Right lung (tissue), 5 donors: ENCODE results near the gene KLHL29. TPM values are rescaled to one million over a fixed set of nuclear protein-coding genes. Genes with fewer than 3 reads are reported as not detected.

Experiments used
- DNase-seq, 2 donors: peaks; one replicate each; pipeline ENCODE4 v3.0.0-alpha.2; 2013
- polyA plus RNA-seq, 5 donors: library from polyadenylated mRNA; unstranded; fragments of 120-200 nt; gene quantifications; one replicate each; pipeline versions ENCODE4 v1.2.1 to v1.2.3, GENCODE V29; 2013; ENCODE audit warnings: inconsistent platforms in 1 of 5, low replicate concordance in 1 of 5; ENCODE audit not compliant: insufficient read length in 5 of 5, insufficient read depth in 1 of 5

Gene KLHL29
- polyA plus RNA-seq, 5 donors, result 1.6 to 2.7 (median 2.1) TPM

DNA sequence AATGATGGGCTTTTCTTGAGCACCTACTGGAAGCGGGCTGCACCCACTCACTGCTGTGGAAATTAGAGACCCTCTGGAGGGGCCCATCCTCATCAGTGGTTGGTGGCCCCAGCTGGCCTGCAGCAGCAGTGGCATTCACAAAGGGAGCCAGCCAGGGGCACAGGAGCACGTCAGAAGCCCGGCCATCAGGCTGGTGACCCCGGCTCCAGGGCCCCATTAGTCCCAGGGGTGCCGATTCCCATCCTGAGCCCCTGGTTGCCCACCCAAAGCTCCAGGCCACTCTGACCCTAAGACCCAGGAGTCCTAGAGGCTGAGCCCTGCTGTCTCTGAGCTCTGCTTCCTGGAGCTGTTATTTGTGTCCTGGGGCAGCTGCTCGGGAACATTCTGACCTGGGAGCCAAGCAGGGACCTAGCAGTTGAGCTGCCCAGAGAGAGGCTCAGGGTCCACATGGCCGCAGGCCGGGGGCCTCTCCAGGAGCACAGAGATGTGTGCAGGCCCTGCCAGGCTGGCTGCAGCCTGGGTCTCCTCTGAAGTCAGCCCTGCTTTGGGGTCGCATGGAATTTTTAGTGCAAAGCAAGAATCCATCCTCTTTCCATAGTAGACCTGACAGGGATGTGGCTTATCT, 207.2 kb downstream of the KLHL29 start:
- no peak for DNase-seq

DNA sequence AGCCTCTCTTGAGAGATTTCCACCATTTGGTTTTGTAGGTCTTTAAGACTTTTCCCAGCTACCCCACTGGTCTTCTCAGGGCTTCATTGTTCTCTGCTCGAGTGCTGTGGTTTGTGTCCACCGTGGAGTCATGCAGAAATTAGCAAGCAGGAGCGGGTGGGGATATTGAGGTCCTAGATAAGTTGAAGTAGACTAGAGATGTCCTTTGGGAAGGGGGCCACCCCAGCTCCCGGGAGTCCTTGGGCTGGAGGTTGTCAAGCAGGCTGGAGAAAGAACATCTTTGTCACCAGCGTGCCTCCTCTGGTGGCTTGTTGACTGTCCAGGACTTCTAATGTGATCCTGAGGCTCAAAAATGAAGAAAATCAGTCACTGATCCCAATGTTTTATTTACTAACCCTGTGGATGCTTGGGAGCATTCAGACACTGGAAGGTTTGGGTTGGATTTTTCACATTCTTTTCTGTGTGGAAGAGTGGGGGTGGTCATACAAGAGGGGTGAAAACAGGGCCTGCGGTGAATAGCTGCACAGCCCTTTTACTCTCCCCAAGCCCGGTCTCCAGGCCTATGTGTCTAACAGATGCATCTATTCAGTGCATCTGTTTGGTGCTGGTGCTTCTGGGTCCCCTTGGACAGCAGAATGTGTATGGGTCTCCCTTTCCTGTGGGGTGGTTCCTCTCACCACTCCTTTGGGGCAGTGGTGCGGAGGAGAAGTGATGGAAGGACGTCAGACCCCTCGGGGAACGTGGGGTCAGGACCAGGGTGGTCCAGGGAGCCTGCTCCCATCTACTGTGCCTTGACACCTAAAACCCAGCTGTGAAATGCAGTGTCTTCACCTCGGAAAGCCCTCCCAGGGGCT, 208.1 kb downstream of the KLHL29 start:
- DNase-seq, result no peak

- DNase-seq, result no peak
These were observed 208.9 kb downstream of the KLHL29 start for GRCh38 chr2:23593752-23594459.

DNA sequence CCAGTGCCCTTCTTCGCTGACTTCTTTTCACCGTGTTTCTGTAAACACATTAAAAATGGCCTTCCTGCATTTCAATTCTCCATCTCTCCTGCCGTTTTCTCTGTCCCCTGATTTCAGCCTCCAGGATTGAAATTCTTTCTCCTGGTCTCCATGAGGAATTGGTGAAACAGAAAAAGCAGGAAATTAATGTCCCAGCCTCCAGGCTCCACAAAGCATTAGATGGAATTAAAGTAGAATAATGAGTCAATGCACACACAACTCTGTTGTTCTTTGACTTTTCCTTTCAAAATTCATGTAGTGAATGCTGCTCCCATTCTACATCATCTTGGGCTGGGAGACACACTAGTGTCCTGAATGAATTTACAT, 209.5 kb downstream of the KLHL29 start:
- DNase-seq, result no peak

GRCh38 chr2:23595021-23595420, 210.0 kb downstream of the KLHL29 start:
- DNase-seq, result no peak

DNA sequence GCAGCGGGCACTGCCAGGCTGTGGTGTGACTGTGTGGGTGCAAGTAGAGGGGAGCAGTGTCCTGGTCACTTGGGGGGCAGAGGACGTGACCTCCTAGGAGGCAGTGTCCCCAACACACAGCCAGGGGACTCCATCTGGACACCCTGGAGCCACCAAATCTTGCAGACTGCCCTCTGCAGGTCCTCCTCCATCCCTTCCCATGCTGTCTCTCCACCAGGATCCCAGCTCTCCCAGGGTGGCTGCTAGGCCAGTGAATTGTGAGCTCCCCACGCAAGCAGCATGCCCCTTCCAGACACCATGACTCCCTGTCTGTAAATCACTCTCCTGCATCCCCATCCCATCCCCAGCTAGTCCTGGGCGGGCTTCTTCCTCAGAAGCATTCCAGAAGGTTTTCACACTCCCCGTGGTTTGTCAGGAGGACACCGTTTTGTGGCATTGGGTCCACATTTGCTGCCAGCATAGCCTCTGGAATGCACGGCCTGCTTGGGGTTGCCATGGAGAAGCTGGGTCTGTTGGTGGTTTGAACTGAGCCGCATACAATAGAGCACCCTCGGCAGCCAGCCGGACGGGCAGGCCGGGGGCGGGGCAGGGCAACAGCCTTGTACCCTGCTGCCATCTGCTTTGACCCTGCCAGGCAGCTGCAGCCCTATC, 210.7 kb downstream of the KLHL29 start:
- peak; percentile 27 to 30 for DNase-seq

DNA sequence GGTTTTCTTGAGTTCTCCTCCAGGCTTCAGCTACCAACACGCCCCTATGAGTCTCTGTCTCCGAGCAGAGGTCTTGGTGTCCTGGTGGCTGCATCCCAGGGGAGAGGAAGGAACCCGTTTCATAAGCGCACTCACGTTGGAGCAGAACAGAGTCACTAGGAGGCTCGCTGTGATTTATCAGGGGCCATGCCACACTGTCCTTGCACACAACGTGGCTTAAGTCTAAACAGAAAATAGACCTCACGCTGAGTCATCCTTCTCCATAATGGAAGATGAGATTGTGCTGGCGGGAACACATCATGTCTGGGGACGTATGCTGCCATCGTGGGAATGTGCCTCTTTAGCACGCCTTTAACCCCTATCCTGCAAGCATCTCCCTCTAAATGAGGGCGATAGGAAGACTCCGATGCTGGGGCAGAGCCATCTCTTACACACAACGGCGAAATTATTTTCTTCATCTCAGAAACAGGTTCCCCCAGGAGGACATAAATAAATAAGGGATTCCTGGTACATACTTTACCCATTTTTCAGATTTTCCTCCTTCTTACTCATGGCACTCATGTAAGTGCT, 211.4 kb downstream of the KLHL29 start:
- no peak for DNase-seq

- no peak for DNase-seq
These were observed 212.7 kb downstream of the KLHL29 start for GRCh38 chr2:23597687-23598086.

GRCh38 chr2:23599006-23599405, 214.0 kb downstream of the KLHL29 start:
- DNase-seq, result no peak

GRCh38 chr2:23599667-23600066, 214.7 kb downstream of the KLHL29 start:
- DNase-seq, result no peak

DNA sequence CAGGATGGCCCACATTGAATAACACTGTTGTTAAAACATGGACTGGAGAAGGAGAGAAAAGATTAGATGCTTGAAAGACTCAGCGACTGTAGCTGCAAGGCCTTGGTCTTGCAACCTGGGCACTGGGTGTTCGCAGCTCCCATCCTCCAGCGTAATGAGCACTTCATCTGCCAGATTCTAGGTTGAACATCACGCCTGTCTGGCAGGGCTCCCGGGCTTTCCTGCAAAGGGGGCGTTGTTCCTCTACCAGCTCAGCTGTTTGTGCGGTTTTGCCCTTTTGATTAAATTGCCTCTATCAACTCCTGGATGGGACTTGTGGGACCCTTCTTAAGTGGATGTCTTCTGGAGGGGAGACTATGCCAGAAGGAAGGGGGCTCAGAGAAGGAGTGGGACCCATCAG, 215.4 kb downstream of the KLHL29 start:
- DNase-seq, result no peak

DNA sequence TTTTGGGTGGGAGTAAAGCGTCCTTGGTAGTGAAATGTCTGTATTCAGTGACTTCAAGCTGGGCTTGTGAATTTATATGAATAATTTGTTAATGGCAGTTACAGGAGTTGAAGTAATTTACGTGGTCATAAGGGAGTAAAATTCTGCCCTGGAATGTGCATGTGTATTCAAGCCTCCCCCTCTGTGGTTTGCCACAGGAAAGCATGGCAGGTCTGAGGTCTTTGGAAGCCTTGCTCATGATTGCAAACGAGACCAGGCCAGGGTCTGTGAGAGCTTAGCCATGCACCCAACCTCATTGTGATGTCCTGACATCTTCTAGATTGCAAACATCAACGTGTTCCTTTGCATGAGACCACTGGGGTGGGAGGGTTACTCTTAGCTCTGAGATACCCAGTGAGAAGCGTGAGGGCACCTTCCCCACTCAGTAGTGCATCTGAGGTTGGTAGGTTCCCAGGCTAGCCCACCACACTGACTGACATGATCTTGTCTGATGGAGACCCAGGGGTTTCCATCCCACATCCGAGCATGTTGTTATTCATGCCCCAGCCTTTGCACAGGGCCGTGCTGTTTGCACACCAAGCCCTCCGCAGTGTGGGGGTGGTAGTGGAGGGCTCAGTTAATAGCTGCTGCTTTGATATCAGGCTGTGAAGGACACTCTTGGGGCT, 216.5 kb downstream of the KLHL29 start:
- DNase-seq, result no peak

- no peak for DNase-seq
These were observed 217.1 kb downstream of the KLHL29 start for GRCh38 chr2:23602116-23602515.

DNA sequence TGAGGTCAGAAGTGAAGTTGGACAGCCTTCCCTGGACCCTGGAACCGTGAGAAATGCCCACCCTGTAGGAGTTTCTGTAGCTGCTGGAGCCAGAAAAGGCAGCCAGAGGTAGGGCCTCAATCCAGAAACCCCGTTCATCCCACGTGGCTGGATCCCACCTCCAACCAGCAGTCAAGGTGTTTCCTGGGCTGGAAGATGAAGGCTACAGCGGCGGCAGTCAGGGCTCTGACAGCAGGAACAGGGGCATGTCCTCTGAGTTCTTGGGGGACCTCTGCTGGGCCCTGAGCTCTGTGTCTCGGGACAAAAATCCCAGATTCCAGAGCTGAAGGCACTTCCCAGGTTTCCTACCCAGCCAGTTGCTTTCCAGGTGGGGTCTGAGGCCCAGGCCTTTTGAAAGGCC, 218.2 kb downstream of the KLHL29 start:
- no peak for DNase-seq

GRCh38 chr2:23603581-23603980, 218.6 kb downstream of the KLHL29 start:
- no peak for DNase-seq

DNA sequence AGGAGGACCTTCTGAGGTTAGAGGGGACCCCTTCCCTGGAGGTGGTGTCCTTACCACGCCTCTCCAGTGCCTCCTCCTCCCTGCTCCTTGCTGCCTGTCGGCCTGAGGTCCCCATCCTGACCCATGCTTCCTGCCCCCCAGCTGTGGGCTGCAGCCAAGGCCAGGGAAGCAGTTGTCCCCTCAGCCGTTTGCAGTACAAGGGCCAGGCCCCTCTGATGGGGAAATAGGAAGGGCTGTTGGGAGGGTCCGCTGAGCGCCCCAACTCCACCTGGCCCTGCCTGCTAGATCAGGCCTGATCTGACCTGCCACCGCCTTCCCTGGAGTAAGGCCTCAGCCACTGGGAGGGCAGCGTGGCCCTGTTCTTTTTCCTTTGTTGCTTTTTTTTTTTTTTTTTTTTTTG, 219.8 kb downstream of the KLHL29 start:
- DNase-seq, result no peak

DNA sequence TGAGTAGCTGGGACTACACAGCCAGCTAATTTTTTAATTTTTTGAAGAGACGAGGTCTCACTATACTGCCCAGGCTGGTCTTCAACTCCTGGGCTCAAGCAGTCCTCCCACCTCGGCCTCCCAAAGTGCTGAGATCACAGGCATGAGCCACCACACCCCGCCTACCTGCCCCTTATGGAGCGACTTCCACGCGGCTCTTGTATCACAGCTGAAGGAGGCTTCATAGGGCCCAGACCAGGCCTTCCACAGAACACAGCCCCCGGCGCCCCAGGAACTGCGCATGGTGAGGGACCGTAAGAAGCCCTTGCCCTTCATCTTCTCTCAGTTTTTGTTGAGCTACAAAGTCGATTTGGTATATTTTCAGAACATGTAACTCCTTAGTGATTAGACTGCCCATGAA, 220.3 kb downstream of the KLHL29 start:
- DNase-seq, result no peak

- DNase-seq, result no peak
These were observed 221.2 kb downstream of the KLHL29 start for GRCh38 chr2:23606196-23606595.

GRCh38 chr2:23606968-23607367, 222.0 kb downstream of the KLHL29 start:
- no peak for DNase-seq

DNA sequence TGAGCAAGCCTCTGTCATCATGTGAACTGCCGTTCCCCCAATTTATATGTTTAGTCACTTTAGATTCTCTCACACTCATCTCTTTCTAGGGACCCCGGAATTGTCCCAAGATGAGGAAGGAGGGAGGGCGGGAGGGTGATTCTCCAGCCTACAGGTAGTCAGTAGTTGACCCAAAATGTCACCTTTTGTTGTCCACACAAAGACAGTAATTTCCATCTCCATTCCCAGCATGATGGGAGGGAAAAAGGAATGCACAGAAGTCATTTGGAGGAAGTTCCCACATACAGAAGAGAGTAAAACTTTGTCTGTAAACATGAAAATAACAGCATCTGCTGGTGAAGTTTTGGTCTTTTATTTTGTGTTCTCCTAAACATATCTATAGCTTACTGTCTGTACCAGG, 222.9 kb downstream of the KLHL29 start:
- DNase-seq, result no peak

DNA sequence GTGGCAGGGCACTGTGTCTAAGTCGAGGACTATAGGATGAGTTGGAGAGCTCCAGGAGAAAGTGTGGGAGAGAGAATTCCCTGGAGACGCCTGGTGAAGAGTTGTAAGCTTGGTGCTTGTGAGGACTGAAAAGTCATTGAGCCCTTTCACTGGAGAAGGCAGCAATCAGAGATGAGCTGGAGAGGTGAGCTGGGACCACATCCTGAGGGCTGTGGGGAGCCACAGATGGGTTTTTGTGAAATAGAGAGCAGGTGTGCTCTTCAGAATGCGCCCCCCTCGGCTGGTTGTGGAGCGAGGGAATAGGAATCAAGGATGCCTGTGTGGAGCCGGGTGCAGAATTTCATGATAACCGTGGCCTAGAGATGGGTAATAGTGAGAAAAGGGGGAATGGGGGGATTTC, 224.3 kb downstream of the KLHL29 start:
- DNase-seq, result no peak

GRCh38 chr2:23611839-23612238, 226.9 kb downstream of the KLHL29 start:
- DNase-seq, result no peak
